GM18499 (cell line): ENCODE data around the gene KCNN3.

ENCODE experiments used
- ATAC-seq: cut with Tn5 transposase; IDR thresholded peaks from one replicate; pipeline ENCODE4 v1.9.1; 2021; ENCODE audit warnings: moderate number of reproducible peaks; ENCODE audit not compliant: insufficient read depth, unreplicated experiment

Gene KCNN3

GRCh38 chr1:154845174-154845573 is 24.9 kb downstream of the KCNN3 start:
- no peak for ATAC-seq

DNA sequence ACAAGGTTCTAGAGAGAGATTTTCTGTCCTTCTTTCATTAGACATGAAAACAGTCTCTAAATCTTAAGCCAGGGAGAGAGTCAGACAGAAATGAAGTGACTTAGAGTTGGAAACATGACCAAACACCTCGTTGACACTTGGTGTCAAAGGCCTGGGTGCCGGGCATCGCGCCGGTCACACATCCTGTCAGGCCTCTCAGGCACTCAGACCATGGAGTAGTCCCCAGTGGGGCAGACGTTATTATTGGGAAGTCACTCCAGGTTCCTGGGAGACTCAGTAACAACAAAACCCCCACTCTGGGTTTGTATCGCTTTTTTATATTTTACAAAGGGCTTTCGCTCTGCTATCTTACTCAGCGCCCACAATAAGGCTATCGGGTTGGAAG is 25.8 kb downstream of the KCNN3 start:
- ATAC-seq, result no peak

- no peak for ATAC-seq
These were observed 26.3 kb downstream of the KCNN3 start for GRCh38 chr1:154843636-154844296.

GRCh38 chr1:154842635-154843034 is 27.4 kb downstream of the KCNN3 start:
- no peak for ATAC-seq

GRCh38 chr1:154841384-154841783 is 28.7 kb downstream of the KCNN3 start:
- ATAC-seq, result no peak

DNA sequence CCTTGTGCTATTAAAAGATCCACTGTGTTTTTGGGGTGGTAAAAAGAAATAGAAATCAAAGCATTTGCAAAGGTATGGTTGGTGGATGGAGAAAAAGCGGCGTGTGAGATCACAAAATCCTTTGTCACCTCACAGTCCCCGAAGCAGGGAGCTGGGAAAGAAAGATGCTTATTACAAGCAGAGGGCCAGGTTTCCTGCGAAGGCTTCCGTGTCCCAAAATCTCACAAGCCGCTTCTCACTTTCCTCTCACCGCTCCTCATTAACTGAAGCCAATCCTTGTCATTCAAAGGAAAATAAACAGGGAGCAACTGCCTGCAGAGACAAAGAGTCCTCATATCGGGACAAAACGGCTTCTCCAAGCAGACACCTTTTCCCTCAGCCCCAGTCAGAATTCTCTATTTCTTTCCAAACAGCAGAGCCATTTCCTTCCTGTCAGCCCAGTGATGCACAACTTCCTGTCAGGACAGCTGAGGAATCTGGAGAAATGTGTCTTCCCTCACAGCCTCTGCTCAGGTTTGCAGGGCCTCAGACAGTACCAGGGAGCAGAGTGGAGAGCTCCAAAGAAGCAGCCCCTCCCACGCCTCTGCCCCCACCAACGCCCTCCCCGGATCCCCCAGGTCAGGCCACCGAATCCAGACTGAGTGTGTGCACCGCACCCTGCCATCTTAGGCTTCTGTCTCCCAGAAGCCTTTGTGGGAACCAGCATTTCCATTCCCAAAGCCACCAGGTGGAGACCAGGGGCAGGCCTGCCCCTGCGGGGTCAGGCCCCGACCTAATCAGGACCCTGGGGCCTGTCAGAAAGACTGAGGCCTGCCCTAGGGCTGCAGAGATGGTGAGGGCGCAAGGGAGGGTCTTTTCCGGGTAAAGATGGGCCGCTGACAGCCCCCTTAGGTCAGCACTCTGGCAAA is 29.6 kb downstream of the KCNN3 start:
- no peak for ATAC-seq

GRCh38 chr1:154839691-154840090 is 30.4 kb downstream of the KCNN3 start:
- no peak for ATAC-seq

GRCh38 chr1:154838988-154839387 is 31.1 kb downstream of the KCNN3 start:
- ATAC-seq, result no peak

- ATAC-seq, result no peak
These were observed 31.6 kb downstream of the KCNN3 start for GRCh38 chr1:154838461-154838860.

DNA sequence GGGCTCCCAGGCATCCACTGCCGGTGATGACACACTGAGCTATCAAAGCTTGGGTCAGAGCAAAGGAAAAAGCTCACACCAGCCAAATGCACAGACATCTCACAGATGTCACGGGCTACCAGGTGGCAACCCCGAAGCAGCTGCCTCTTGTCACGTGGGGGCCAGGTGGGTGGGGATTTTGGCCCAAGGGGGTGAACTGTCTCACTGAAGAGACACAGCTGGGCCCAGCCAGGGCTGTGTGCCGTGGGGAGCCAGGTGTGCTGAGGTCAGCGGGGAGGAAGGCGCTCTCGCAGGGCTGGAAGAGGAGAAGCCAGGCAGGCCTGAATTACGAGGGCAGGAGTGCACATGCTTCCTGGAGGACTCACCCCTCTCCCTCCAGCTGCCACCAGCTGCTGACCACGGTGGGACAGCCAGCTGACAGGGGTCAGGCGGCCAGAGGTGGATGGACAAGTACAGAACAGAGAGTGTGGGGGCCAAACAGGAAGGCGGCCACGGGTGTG is 32.4 kb downstream of the KCNN3 start:
- ATAC-seq, result no peak

GRCh38 chr1:154837034-154837671 is 32.9 kb downstream of the KCNN3 start:
- ATAC-seq, result no peak

DNA sequence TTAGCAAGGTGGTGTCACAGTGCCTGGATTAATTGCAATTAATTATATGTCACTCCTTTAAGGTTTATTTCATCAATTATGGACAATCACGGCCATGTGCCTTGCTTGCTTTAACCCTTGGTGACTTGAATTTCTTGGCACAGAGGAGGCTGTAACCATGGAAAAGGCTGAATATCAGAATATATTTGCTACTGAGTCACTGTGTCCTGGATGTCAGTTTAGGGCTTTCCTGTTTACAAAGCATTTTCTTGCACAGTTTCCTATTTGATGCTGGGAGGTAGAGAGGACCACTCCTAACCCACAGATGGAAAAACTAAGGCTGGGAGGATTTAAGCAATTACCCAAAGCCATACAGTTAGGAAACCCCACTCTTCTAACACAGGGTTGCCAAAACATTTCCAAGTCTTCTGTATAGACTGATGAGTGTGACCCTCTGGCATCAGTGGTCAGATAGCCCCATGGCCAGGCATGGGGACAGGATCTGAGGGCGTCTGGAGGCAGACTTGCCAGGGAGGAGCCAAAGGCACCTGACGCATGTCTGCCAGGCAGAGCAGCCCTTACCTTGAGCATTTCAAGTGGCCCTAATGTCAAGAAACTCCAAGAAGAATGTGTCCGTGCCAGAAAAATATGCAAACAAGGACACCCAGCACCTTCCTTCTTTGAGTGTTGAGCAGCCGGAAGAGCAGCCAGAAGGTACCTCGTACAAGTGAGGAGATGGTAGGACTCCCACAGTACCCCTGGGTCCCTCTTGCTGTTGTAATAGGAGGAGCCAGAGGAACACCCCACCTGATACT is 34.4 kb downstream of the KCNN3 start:
- no peak for ATAC-seq

DNA sequence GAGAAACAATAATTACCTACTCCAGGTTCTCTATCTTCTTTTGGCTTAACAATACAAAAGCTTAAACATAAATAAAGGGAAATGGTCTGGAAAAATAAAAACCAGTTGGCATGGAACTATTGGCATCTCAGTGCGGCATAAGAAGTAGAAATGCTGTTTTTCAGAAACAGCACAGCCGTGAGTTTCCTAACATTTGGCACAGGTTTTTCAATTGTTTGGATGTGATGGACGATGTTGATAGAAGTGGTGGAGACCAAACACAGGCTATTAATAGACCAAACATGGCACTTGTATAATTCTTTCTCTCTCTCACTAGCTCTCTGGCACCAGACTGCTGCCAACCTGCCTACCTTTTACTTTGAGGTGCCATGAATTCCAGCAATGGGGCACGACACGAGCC is 36.2 kb downstream of the KCNN3 start:
- ATAC-seq, result no peak

DNA sequence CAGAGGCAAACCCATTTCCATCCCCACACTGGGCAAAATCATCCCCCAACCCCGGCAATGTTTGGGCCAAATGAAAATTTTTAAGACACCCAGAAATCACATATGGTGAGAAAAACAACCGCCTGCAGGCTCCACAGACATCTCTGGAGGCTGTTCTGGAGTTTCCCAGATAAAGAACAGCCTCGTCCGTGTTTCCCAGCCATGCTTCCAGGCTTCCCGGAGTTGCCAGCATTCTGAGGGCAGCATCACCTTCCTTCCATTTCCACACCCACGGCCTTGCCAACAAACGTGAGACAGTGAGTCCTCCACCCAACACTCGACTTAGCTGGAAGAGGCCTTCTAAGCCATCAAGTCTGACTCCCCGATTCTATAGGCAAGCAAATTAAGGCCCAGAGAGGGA is 36.9 kb downstream of the KCNN3 start:
- no peak for ATAC-seq

GRCh38 chr1:154832384-154832783 is 37.7 kb downstream of the KCNN3 start:
- ATAC-seq, result no peak

DNA sequence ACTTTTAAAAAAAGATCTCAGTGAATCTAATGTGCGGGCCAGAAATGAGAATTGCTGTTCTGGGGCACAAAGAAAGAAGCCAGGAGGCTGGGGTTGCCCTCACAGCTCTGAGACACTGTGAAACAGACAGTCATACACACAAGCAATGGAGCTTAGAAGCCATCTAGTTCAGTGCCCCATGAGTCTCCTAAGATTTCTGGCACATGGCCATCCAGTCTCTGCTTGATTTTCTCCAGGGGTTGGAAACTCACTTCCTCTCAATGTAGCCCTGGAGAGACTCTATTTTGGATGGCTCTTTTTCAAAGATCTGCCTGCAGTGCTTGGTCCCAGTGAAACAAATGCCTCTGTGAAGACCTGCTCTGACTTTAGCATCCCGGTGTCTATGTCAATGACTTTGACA is 38.6 kb downstream of the KCNN3 start:
- no peak for ATAC-seq

DNA sequence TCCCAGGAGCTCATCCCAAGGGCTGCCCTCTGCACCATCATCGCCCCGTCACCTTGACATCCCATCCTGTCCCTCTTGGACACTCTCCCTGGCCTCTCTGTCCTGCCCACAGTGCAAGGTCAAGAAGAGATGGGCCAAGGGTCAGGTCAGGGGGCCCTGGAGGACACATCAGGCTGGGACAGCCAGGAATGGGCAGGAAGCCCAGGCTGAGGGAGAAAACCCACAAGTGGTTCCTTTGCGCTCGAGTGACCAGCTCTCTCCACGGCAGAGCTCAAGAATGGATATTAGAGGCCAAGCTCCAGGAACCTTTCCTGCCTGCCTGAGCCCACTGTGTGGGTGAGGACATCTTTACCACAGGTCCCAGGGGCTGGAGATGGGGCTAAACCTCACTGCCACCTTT is 41.0 kb downstream of the KCNN3 start:
- ATAC-seq, result no peak

GRCh38 chr1:154824179-154825000 is 45.7 kb downstream of the KCNN3 start:
- ATAC-seq, result no peak

DNA sequence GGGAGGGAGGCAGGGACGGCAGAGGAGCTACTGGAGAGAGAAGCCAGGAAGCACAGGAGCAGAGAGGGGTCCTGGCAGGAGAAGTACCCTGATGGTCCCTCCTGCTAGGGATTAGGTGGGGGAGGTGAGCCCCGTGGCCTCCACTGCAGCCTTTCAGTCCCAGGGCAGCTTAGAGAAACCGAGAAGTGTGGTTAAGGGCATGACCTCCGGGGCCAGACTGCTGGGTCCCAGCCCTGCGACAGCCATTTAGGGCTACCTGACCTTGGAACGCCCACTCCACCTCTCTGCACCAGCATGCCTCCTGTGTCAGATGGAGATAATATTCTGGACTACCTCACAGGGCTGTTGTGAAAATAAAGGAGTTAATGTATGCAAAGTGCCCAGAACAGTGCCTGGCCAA is 47.4 kb downstream of the KCNN3 start:
- no peak for ATAC-seq

- ATAC-seq, result no peak
These were observed 47.8 kb downstream of the KCNN3 start for GRCh38 chr1:154822233-154822632.
